Fibroblast of the conjunctiva (primary cell): ENCODE measurements around the gene QPCT.

ENCODE experiments used
- DNase-seq: peaks from one replicate; pipeline ENCODE4 v3.0.0-alpha.2; 2010; ENCODE audit warnings: low read depth

Gene QPCT

DNA sequence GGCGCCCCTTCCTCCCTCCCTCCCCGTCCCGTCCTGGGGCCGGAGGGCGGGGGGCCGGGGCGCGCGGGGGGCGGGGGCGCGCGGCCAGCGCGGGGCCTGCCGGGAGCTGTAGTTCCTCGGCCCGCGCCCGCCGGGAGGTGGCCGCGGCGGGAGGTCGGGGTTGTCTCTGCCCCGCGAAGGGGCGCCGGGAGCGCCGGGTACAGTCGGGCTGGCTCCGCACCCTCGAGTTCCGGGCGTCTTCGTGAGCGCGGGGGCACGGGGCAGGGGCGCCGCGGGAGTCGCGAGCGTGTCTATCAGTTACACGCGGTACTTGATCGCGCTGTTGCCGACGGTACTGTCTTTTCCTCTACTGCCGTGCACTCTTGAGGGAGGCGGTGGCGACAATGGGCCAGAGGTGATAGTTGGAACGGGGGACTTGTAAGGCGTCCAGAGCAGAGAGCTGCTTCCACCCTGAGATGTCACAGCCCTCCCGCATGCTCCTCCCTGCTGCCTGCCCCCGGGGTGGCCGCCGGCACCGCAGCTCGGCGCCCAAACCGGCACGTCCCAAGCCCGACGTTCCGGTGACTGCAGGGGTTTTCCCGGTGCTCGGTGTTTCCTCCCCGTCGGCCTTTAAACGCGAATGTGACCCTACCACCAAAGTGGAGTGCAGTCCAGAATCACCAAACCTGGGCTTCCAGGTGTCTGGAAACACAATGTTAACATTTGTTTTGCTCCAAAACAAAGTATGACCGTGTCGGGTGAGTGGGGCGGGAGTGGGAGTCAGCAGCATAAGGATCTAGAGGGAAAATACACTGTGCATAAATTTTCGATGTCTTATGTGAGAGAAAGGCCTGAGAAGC, 19.4 kb upstream of the QPCT start, which contains the start of gene PRKD3:
Gene PRKD3 (minus strand): TSS at position 48 of the 839 bp plus-strand sequence. CDS start 8,309 bp downstream, outside the sequence.
- no peak for DNase-seq

- DNase-seq, result no peak
Observed at GRCh38 chr2:37325625-37326071, 18.8 kb upstream of the QPCT start.

DNA sequence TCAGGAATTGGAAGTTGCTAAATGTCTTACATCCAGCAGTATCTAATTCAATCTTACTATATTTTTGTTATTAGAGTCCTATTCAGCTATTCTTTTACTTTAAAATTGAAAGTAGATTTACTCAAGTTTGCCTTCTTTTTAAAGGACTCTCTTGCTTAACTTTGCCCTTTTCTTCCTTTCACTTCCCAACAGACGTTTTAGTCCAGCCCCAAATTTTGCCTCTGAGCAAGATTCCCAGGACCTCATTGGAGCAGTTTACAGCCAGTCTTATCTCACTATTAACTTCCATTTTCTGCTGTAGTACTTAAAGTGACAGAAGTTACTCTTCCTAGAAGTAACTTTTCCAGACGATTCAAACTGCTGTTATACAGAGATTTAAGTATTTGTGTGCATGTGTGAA, 18.1 kb upstream of the QPCT start:
- peak; percentile 77 for DNase-seq

- no peak for DNase-seq
Observed at GRCh38 chr2:37326866-37327634, 17.4 kb upstream of the QPCT start.

DNA sequence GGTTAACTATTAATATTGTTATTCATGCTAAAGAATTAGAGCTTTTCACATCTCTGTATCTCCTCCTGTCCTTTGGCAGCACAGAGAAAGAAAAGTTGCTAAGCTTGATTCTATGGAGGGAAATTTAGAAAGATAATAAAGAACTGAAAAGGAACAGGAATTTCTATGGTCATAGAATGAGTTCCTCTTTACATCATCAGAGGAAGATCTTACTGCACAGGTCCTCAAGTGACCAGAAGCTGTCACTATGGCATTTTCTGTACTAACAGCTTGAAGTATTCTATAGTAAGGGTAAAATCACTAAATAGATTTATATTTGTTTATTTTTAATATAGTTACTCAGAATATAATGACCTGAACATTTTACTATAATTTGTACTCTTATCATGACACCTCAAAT, 13.7 kb upstream of the QPCT start:
- no peak for DNase-seq

DNA sequence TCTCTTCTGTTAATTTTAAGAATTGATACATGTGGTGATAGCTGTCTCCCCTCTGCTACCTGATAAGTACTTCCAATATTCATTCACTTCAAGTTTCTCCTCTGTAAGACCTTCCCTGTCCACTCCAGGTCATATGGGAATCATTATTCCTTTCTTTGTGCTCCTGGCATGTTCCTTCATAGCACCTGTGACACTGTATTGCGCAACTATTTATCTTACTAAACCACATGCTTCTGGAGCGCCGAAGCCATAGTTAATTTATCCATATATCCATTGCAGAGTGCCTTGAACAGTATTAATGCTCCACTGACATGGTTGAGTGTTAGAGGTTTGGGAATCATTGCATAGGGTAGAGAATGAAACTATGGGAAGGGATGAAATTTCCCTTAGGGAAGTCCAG, 11.9 kb upstream of the QPCT start:
- DNase-seq, result no peak

GRCh38 chr2:37333256-37333655, 11.2 kb upstream of the QPCT start:
- DNase-seq, result no peak

GRCh38 chr2:37335604-37336003, 8.8 kb upstream of the QPCT start:
- DNase-seq, result no peak

- DNase-seq, result no peak
Observed at GRCh38 chr2:37337620-37338280, 6.7 kb upstream of the QPCT start.

DNA sequence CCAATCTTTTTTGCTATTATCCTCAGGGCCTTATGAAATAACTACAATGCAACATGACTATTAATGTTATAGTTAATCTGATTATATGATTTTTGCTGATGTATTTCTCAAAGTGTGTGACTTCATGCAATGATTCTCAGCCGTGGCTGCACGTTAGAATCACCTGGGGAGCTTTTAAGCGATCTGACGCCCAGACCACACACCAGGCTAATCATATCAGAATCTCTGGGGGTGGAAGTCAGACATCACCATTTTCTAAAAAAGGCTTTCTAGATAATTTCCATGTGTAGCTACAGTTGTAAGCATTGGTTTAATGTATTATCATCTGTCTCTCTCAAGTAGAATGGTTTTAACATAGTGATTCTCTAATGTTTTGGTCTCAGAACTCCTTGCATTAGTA, 5.5 kb upstream of the QPCT start:
- DNase-seq, result no peak

- DNase-seq, result no peak
Observed at GRCh38 chr2:37340637-37341036, 3.8 kb upstream of the QPCT start.

DNA sequence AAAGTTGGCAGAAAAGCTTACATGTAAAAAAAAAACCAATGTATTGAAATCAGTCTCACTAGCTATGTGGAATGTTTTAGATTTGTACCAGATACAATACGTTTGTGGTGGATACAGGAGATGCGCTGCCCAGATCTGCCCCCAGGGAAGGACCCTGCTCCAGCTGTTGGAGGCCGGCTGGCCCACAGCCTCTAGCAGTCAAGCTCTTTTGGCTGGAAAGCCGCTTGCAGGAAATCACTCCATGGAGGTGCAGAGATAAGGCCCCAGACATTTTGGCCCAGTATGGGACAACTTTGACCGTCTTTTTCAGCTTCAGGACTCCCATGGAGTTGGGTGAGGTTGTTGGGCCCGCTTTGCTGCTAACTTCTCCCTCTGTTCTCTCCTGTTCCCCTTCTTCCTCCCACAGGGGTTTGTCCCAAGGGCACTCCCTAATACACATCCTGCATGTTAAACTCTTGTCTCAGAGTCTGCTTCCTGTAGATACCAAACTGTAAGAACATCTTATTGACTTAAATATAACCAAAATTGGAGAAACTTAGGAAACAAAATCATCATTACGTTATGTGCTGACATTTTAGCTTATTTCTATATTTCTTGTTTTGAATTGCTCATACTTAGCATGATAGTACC, 1.7 kb upstream of the QPCT start:
- DNase-seq, result no peak

GRCh38 chr2:37343537-37344434, 644 bp upstream of the QPCT start:
- peak; percentile 26 for DNase-seq

DNA sequence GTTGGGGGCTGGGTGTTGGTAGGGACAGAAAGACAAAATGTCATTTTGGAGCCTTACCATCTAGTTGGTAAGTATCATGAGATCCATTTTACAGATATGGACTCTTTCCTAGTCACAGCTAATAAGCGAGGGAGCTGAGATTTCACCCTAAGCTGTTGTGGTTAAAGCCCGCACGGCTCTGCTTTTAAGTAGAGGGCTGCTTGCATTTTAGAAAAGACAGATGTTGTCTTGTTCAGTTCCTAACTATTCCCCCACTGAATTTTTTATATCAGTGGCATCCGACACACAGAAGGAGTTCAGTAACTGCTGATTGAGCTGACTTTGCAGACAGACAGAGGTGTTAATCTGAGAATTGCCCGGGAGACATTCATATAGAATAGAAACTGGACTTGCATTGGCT, 3.7 kb downstream of the QPCT start:
- DNase-seq, result no peak

DNA sequence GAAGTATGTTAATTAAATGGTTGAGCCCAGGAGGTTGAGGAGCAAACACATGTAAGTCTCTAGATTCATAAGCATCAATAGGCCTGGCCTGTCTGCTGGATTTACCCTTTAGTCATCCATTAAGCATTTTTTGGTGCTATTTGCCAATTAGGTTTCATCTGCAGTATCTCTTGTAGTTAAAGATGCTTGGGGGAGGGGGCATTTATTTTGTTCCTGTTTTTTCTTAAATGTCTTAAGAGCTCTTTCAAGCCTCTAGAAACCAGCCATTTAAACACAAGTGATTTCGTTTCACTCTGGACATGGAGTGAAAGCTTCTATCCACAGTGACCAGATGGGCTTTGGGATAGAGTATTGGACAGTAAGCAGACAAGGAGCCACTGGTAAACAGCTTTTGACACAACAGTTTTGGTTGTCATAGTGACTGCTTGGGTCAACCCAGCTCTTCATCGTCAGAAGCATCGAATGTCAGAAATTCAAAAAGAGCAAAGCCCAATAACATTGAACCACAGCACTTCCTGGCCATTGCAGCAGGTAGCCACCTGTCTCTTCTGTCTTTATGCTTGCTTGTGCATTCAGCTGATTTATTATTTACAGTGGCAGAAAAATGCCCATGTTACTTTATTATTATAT, 4.9 kb downstream of the QPCT start:
- DNase-seq, result no peak

GRCh38 chr2:37350034-37350433, 5.6 kb downstream of the QPCT start:
- DNase-seq, result no peak

- DNase-seq, result no peak
Observed at GRCh38 chr2:37354531-37354930, 10.1 kb downstream of the QPCT start.

DNA sequence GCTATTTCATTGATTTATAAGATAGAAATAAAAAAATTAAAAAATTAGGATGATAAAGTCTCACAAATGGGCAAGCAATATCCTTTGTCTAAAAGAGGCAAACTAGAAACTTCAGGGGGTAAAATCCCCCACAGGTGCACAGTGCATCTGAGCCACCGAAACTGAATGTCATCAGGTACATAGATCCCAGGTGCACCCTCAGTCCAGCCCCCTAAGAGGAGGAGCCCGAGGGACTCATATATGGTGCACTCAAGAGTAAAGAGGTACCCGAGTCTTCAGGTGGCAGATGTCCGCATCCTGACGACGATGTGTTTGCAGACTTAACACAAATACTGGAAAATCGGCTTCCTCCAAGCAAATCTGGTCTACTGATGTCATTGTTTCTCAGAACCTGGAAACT, 11.3 kb downstream of the QPCT start:
- no peak for DNase-seq

DNA sequence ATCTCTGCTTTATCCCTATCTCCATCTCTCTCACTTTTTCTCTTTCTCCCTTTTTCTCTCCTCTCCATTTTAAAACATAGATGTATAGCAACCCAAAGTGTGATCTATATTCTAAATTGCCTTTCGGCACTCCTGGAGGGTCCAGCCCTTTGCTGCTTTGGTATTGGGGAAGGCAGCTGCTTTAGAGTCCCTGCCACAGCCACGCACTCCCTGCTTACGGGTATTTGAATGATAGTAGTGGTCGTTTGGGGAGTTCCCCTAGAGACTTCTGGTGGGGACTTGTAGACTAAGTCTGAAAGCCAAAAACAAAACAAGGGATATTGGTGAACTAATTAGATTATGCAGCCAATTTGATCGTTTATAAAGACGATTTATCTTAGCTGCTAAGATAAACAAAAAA, 11.9 kb downstream of the QPCT start:
- no peak for DNase-seq

GRCh38 chr2:37357069-37357468, 12.6 kb downstream of the QPCT start:
- no peak for DNase-seq

DNA sequence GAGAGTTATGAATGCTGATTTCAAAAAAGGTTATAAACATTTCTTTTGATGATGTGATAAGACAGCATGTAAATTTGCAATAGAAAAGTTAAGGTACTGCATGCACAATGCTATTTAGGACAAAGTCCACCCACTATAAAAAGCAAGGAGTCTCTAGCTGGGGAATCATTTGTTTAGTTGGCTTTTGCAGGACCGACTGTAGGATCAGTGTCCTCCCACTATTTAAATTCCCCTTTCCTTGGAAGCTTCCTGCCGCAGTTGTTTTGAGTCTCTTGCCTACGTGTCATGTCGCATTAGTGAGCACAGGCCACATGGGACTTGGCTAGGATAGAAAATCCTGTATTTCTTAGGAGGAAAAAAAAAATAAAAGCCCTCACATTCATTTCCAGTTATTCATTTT, 13.1 kb downstream of the QPCT start:
- no peak for DNase-seq
